Stimulated activated memory B cell treated with anti-CD40 and anti-IgM and Interleukin-4, amounts not matched to agents 10 μg/mL and 1 μg/mL and 100 μg/mL, for 72 hours (primary cell): Measurements from ENCODE around the gene WDFY2.
"Not testable (repeated sequence)": the region's sequence is repeated elsewhere in the genome, so short reads cannot be mapped to it uniquely, and the experiment has no call there.

ENCODE experiments used
- ATAC-seq: fragments of 150-1000 bp; cut with Tn5 transposase; 2 replicates; pipeline ENCODE4 v1.10.0; 2021
- H3K27ac Mint-ChIP-seq: one replicate; pipeline ENCODE4 v1.8.0; 2022; ENCODE audit warnings: mild to moderate bottlenecking, mixed read lengths
- H3K27me3 Mint-ChIP-seq: one replicate; pipeline ENCODE4 v1.8.0; 2022; ENCODE audit warnings: mixed read lengths
- H3K36me3 Mint-ChIP-seq: one replicate; pipeline ENCODE4 v1.8.0; 2022; ENCODE audit warnings: mixed read lengths
- H3K4me1 Mint-ChIP-seq: one replicate; pipeline ENCODE4 v1.8.0; 2022; ENCODE audit warnings: mixed read lengths
- H3K4me3 Mint-ChIP-seq: one replicate; pipeline ENCODE4 v1.8.0; 2022; ENCODE audit warnings: mild to moderate bottlenecking, moderate library complexity, mixed read lengths
- H3K9me3 Mint-ChIP-seq: one replicate; pipeline ENCODE4 v1.8.0; 2022; ENCODE audit warnings: mixed read lengths

Gene WDFY2

DNA sequence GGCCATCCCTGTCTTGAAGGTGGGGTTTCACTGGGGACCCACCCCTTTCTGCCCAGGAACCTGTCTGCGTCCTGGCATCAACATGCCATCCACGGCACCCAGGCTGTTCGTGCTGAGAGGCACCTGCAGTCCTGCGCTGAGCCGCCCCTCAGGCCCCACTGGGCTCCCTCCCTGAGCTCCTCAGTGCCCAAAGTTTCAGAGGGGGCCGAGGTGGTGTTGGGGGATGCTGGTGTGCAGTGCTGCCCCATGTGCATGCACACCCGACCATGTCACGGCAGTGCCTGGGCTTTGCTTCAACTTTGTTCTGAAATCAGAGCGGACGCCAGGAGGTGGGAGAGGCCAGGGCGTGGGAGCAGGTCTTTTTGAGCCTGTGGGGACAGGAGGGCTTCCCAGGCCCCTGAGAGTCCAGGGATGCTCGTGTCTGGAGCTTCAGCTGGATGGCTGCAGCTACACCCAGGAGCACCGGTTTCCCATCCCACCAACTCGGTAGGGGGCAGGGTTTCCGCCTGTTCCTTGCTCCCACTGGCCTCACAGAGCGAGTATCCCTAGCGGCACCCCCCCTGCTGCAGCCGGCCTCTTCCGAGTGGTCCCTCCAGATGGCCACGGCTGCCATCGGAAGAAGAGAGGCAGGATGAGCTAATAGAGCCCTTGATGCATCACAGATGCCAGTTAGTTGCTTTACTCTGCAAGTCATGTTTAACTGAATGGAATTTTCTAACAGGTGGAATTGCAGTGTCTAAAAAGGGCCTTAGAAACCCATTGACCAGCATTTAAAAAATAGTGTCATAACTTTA, 44.0 kb downstream of the WDFY2 start:
- no peak for ATAC-seq
- Mint-ChIP-seq H3K4me3 (no peak overlapping the region), H3K9me3 (no peaks in the 10 kb centered on the region), H3K27ac (no peak overlapping the region), H3K36me3 (no peaks in the 10 kb centered on the region), H3K27me3 (no peaks in the 10 kb centered on the region), H3K4me1 (peaks cover 50% of the 10 kb centered on the region)

DNA sequence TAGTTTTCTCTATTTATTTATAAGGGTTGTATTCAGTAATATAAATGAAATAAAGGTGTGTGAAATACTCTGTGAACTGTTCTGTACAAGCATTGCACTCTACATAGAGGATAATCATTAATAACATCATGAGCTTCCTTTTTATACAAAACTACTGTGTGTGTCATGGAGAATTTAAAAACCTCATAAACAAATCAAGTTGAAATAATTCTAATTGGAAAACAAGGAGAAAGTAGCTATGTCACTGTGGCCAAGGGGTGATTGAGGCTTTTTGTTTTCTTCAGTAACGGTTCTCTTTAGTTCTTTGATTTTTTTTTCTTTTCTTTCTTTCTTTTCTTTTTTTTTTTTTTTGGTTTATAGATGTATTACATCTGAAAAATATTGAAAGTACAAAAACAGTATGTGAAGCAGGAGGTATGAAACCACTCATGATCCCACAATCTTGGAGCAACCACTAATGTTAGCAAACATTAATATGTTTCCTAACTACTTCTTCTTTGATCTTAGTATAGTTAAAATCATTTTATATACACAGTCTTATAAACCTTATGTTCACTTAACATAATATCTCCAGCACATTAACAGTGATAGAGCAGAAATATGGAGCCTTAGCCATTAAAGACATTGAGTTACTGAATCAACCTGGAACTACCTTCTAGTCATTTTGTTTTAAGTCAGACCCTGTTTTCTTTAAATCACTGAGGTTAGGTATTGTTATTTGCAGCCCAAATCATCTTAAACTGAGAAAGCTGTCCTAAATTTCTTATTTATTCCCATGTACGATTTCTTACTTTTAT, 45.4 kb downstream of the WDFY2 start:
- Mint-ChIP-seq H3K36me3 (no peaks in the 10 kb centered on the region), H3K27me3 (no peaks in the 10 kb centered on the region), H3K9me3 (no peaks in the 10 kb centered on the region), H3K27ac (no peak overlapping the region), H3K4me3 (no peak overlapping the region), H3K4me1 (peaks cover 47% of the 10 kb centered on the region)
- no peak for ATAC-seq

DNA sequence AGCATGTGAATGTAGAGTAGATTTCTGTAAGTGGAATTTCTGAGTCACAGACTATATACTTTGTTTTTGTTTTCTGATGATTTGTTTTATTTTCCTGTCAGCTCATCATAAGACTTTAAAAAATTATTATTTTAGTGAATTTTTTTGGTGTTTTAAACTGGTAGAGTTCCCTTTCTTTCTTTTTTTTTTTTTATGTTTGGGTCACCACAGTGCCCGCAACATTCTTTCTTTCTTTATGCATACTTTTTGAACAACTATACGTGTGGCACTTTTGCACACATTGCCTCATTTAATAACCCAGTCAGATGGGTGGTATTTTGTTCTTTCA, 46.0 kb downstream of the WDFY2 start:
- no peak overlapping the region for H3K27ac Mint-ChIP-seq
- H3K27me3 Mint-ChIP-seq, result no peaks in the 10 kb centered on the region
- peaks cover 48% of the 10 kb centered on the region for H3K4me1 Mint-ChIP-seq
- H3K36me3 Mint-ChIP-seq, result no peaks in the 10 kb centered on the region
- no peaks in the 10 kb centered on the region for H3K9me3 Mint-ChIP-seq
- no peak for ATAC-seq
- H3K4me3 Mint-ChIP-seq, result no peak overlapping the region

DNA sequence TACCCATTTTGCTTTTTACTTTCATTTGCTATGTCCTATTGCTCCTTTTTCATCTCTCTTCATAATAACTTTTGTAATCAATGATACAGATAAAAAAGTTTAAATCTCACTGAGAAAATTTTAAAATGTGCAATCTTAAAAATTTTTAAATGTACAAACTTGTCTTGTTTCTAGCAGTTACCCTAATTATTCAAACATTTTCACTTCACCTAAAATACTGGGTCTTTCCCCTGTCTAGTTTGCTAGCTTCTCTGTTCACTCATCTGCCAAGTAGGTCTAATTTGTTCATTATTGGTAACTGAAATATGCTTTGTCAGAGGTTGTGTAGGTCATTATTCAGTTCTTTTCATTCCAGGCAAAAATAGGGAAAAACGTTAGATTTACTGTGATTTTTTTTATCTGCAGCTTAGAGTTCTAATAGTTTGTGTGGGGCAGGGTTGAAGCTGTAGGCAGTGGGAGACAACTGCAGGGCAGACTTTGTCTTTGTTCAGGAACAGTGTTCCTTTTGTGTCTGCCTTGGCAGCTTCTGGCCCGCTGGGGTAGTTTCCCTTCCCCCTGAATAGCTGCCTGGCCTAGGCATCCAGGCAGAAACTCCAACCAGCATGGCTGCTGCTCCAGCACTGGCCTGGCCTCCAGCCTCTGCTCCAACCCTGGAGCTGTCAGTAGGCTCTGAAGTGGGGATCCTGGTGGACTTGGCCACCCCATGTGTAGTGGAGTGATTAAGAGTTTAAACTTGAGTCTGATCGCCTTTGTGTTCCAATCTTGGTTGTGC, 48.5 kb downstream of the WDFY2 start:
- Mint-ChIP-seq H3K4me3 (no peak overlapping the region), H3K27ac (peak overlapping the region; percentile 63), H3K36me3 (no peaks in the 10 kb centered on the region), H3K27me3 (no peaks in the 10 kb centered on the region), H3K9me3 (no peaks in the 10 kb centered on the region), H3K4me1 (peaks cover 51% of the 10 kb centered on the region)
- no peak for ATAC-seq

DNA sequence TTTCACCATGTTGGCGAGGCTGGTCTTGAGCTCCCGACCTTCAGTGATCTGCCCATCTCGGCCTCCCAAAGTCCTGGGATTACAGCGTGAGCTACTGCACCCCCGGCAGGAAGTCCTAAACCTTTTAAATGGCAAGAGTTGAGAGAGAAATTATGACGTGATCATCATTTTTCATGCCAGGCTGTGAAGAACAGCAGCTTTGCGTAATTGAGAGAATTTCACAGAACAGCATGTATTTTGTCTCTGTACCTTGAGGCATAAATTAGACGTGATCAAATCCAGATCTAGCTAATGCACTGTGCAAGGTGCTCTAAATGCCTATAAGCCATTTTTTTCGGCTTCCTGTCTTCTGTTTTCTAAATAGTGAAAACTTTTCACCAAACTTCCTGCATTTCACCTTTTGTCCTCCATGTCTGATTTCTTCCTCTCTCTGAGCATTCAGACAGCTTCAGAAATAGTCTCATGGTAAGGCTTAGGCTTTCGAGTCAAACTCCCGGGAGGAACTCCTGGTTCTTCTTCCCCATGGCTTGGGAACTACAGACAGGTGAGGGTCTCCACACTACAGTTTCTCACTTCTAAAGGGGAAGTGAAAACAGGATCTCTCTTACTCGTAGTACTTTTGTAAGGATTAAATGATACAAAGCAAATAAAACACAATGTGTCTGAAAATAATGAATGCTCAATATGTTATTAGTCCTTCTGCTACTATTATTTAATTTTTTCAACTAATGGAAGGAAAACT, 51.0 kb downstream of the WDFY2 start:
- Mint-ChIP-seq H3K27me3 (no peaks in the 10 kb centered on the region), H3K27ac (no peak overlapping the region), H3K36me3 (no peaks in the 10 kb centered on the region), H3K4me1 (peaks cover 56% of the 10 kb centered on the region), H3K4me3 (no peak overlapping the region), H3K9me3 (no peaks in the 10 kb centered on the region)
- no peak for ATAC-seq

DNA sequence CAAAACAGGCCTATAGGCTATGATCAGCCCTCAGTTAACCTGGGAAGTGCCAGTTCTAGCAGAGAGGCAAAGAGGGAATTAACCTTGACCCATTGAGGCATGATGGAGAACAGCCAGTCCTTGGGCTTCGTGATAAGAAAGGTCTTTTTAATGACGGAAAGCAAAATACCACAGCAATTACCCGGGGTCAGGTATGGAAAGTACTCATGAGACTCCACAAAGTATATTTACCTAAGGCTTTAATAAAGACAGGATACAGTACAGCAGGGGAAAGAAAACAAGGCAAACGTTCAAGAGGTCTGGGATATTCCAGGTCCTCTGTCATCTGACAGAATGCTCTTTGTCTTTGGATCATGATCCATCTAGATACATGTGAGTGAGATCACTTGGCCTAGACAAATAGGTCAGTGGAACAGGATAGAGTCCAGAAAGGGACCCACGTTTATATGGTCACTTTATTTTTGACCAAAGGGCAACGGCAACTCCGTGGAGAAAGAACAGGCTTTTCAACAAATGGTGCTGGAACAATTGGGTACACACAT, 52.2 kb downstream of the WDFY2 start:
- Mint-ChIP-seq H3K4me3 (no peak overlapping the region), H3K27ac (no peak overlapping the region), H3K36me3 (no peaks in the 10 kb centered on the region), H3K27me3 (no peaks in the 10 kb centered on the region), H3K9me3 (no peaks in the 10 kb centered on the region), H3K4me1 (peaks cover 56% of the 10 kb centered on the region)
- ATAC-seq, result no peak

DNA sequence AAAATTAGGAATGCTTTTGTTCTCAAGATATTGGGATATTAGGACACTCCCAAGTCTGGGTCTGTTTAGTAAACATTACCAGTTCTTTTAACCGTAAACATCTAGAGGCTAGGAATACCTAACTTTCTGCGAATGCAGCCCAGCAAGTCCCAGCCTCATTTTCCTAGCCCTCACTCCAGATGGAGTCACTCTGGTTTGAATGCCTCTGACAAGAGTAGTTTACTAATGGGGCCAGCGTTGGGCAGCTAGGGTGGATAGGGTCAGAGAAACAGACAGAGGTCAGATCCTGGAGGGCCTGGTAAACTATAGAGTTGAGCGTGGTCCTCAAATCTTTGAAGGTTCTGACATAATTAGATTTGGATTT, 53.6 kb downstream of the WDFY2 start:
- H3K9me3 Mint-ChIP-seq, result no peaks in the 10 kb centered on the region
- H3K27ac Mint-ChIP-seq, result no peak overlapping the region
- H3K36me3 Mint-ChIP-seq, result peaks cover 6% of the 10 kb centered on the region
- peaks cover 47% of the 10 kb centered on the region for H3K4me1 Mint-ChIP-seq
- H3K4me3 Mint-ChIP-seq, result no peak overlapping the region
- ATAC-seq, result no peak
- H3K27me3 Mint-ChIP-seq, result no peaks in the 10 kb centered on the region

DNA sequence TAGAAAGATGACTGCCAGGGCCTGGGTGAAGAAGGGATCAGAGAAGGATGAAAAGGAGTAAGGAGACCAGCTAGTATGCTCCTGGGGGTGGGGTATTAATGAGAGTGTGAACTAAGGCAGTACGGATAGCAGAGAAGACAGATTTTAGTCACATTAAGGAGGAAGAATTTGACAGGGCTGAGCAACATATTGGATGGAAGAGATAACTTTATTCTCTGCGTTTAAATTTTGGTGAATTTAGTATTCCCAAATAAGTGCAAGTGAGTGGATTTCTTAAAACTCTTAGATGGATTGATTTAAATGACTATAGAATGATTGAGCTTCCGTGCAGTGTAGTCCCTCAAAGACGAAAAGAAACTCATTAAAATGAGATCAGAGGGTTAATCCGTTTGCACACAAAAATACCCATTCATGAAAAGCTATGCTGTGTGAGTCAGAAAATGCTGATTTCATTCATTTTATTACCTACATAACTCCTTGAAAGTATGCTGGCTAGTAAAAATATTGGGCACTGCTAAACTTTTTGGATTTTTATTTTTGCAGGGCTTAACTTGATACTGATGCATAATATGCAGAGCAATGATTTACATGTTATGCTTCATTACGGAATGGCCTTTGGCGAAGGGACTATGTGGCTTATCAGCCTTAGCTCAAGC, 54.1 kb downstream of the WDFY2 start:
- H3K4me1 Mint-ChIP-seq, result peaks cover 45% of the 10 kb centered on the region
- H3K9me3 Mint-ChIP-seq, result no peaks in the 10 kb centered on the region
- no peak for ATAC-seq
- H3K27ac Mint-ChIP-seq, result no peak overlapping the region
- peaks cover 6% of the 10 kb centered on the region for H3K36me3 Mint-ChIP-seq
- no peaks in the 10 kb centered on the region for H3K27me3 Mint-ChIP-seq
- no peak overlapping the region for H3K4me3 Mint-ChIP-seq

DNA sequence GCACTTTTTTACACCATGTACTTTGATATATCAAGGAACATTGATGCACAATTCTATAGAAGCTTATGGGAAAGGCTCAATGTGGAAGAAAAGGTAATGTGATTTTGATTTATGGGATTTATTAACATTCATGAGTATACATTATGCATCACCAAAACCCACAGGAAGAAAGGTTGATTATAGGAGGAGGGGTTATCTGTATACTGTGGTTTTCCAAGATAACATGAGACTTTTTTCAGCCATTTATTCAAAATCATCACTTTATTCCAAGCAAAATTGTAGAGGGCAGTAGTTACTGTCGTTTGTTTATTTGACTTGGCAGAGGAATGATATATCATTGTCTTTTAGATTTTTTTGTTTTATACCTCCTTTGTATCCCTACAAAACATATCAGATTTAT, 54.9 kb downstream of the WDFY2 start:
- no peak for ATAC-seq
- Mint-ChIP-seq H3K9me3 (no peaks in the 10 kb centered on the region), H3K27me3 (no peaks in the 10 kb centered on the region), H3K4me3 (no peak overlapping the region), H3K36me3 (peaks cover 6% of the 10 kb centered on the region), H3K27ac (no peak overlapping the region), H3K4me1 (peaks cover 52% of the 10 kb centered on the region)

DNA sequence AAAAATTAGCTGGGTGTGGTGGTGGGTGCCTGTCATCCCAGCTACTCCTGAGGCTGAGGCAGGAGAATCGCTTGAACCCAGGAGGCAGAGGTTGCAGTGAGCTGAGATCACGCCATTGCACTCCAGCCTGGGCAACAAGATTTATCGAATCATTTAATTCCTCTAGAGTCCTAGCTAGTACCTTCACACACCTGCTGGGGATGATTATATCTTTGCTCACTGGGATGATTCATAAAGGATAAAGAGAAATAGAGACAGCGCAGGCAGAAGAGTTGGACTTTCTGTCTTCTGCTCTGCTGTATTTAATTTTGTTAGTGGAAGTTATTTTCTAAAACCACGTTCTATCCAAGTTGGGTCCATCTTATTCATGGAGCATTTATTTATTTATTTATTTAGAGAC, 56.4 kb downstream of the WDFY2 start:
- not testable (repeated sequence) for H3K4me3 Mint-ChIP-seq, H3K9me3 Mint-ChIP-seq, H3K27ac Mint-ChIP-seq, H3K36me3 Mint-ChIP-seq, H3K27me3 Mint-ChIP-seq, ATAC-seq
- peaks cover 53% of the 10 kb centered on the region for H3K4me1 Mint-ChIP-seq

DNA sequence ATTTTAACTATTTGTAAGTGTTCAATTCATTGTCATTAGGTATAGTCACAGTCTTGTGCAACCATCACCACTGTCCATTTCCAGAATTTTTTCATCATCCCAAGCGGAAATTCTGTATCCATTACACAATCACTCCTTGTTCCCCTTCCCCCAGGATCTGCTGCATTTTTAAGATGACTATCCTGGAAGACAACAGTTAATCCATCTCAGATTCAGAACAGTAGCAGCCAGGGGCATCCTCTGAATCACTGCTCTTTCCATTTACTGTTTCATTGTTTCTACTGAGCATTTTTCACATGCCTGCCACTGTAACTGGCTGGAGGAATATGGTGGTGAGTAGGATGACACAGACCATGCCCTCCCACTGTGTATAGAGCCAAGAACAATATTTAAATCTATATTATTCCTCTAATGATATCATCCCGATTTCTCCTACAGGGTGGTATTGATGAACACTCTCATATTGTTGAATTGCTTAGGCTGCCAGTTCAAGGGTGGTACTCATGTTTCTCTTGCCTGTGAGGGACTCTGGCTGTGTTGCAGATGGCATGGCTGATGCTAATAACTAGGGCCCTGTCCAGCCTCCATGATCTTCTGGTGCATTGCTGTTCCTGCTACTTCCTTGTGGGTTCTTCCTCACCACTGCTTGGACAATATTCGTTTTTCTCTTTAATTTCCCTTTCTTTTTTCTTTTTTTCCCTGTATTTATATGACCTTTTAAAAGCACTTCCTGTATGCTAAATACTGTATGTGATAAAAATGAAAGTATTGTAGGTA, 59.0 kb downstream of the WDFY2 start:
- Mint-ChIP-seq H3K9me3 (no peaks in the 10 kb centered on the region), H3K4me3 (no peak overlapping the region), H3K27ac (peak overlapping the region; percentile 66), H3K27me3 (no peaks in the 10 kb centered on the region), H3K36me3 (peaks cover 6% of the 10 kb centered on the region), H3K4me1 (peaks cover 53% of the 10 kb centered on the region)
- no peak for ATAC-seq

DNA sequence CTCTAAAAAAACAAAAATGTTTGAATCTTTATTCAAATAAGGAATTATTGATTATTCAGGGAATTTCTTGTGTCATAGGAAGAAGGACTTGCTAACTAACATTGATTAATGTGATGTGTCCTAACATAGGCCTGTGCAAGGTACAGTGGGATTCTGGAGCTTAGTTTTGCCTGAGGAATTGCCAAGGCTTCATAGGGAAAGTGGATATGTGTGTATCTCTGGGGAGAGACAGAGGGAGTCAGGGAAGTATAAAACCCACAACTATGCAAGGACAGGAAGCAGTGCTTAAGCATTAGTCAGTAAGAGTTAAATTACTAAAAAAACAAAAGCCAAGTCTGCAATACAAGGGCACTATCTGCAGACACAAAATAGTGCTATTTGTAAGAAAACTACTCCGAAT, 59.6 kb downstream of the WDFY2 start:
- ATAC-seq, result no peak
- Mint-ChIP-seq H3K4me3 (no peak overlapping the region), H3K36me3 (peaks cover 6% of the 10 kb centered on the region), H3K27me3 (no peaks in the 10 kb centered on the region), H3K9me3 (no peaks in the 10 kb centered on the region), H3K27ac (peak overlapping the region; percentile 66), H3K4me1 (peaks cover 51% of the 10 kb centered on the region)

DNA sequence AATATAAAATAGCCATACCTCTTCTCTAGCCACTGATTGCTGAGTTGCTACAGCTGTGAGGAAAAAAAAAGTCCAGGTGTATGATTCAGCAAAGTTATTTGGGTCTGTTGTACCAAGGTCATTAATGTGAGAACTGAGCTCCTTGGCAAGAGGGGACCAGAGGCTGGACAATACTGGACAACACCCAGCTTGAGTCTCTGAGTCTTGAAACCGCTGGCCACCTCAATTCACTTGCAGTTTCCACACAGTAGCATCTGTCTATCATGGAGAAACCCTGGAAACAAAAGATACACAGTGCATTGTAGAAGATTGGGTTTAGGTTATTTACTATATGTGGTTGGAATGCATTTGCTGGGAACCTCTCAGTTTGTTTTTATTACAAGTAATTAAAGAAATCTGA, 60.4 kb downstream of the WDFY2 start:
- ATAC-seq, result peak; percentile 45
- Mint-ChIP-seq H3K27ac (peak overlapping the region; percentile 66), H3K9me3 (no peaks in the 10 kb centered on the region), H3K36me3 (peaks cover 6% of the 10 kb centered on the region), H3K4me1 (peaks cover 47% of the 10 kb centered on the region), H3K4me3 (no peak overlapping the region), H3K27me3 (no peaks in the 10 kb centered on the region)

DNA sequence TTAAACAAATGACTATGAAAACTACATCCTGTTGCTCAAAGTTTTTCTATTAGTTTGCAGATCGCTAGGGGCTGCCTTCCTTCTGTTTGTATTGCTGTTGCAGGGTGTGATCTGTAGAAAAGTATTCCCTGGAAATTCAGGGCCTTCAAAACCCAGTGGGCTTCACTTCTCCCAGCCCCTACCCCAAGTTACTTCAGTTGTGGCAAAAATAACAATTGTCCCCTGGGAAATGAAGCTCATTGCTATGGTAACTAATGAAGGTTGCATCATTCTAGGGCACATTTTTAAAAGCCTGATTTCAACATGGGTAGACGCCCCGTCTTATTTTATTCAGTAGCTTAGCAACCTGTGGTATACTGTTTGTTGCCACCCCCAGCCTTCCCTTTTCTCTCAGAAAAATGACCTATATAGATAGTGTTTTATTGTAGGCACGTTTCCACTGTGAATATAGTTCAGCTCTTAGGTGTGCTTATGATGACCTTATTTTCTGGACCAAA, 60.9 kb downstream of the WDFY2 start:
- peaks cover 6% of the 10 kb centered on the region for H3K36me3 Mint-ChIP-seq
- H3K9me3 Mint-ChIP-seq, result no peaks in the 10 kb centered on the region
- peak overlapping the region; percentile 66 for H3K27ac Mint-ChIP-seq
- H3K27me3 Mint-ChIP-seq, result no peaks in the 10 kb centered on the region
- peaks cover 48% of the 10 kb centered on the region for H3K4me1 Mint-ChIP-seq
- peak overlapping the region; percentile 36 for H3K4me3 Mint-ChIP-seq
- peak; percentile 72 for ATAC-seq
